WTC11 (cell line): ENCODE measurements around the gene SLC2A4. TPM values are rescaled to one million over a fixed set of nuclear protein-coding genes. Genes with fewer than 3 reads are reported as not detected.

Experiments
- ATAC-seq: fragments of 200-7000 bp; cut with Tn5 transposase; 2 replicates; pipeline ENCODE4 v1.10.0; 2021; ENCODE audit warnings: mild to moderate bottlenecking, moderate library complexity
- CTCF ChIA-PET: fragments of 300-600 bp; sonication (Branson Sonifier 250); formaldehyde crosslinking; loops from one replicate; lab custom pipeline; 2021; ENCODE audit warnings: antibody characterized with exemption; lab: Charles Lee
- POLR2A ChIA-PET: fragments of 350-600 bp; sonication (Branson Sonifier 250); formaldehyde crosslinking; loops from one replicate; lab custom pipeline; 2021; ENCODE audit warnings: antibody characterized with exemption; lab: Charles Lee
- DNase-seq: peaks from one replicate; pipeline ENCODE4 v3.0.0; 2021; ENCODE audit warnings: low spot score
- H3K27ac Mint-ChIP-seq: 2 replicates; pipeline ENCODE4 v1.8.0; 2021; ENCODE audit warnings: mixed read lengths
- H3K27me3 Mint-ChIP-seq: 2 replicates; pipeline ENCODE4 v1.8.0; 2021; ENCODE audit warnings: low read depth, mild to moderate bottlenecking, moderate library complexity, mixed read lengths
- H3K36me3 Mint-ChIP-seq: 2 replicates; pipeline ENCODE4 v1.8.0; 2021; ENCODE audit warnings: mixed read lengths
- H3K4me1 Mint-ChIP-seq: 2 replicates; pipeline ENCODE4 v1.8.0; 2022; ENCODE audit warnings: mixed read lengths
- H3K4me3 Mint-ChIP-seq: 2 replicates; pipeline ENCODE4 v1.8.0; 2021; ENCODE audit warnings: mild to moderate bottlenecking, moderate library complexity, mixed read lengths
- H3K9me3 Mint-ChIP-seq: 2 replicates; pipeline ENCODE4 v1.8.0; 2021; ENCODE audit warnings: mixed read lengths
- E2F4 ChIP-seq: sonication (generic); formaldehyde crosslinking; IDR thresholded peaks from 2 replicates; pipeline ENCODE4 v1.8.1; 2022; ENCODE audit warnings: low read depth, mild to moderate bottlenecking, moderate library complexity, missing genetic modification reagents, borderline replicate concordance
- ETV6 ChIP-seq: sonication (generic); formaldehyde crosslinking; IDR thresholded peaks from 2 replicates; pipeline ENCODE4 v1.8.1; 2022; ENCODE audit warnings: mild to moderate bottlenecking, missing genetic modification reagents
- GABPB1 ChIP-seq: sonication (generic); formaldehyde crosslinking; IDR thresholded peaks from 2 replicates; pipeline ENCODE4 v1.8.1; 2023; ENCODE audit warnings: mild to moderate bottlenecking, missing genetic modification reagents
- GRHL2 ChIP-seq: fragments of 250-450 bp; sonication (Bioruptor Pico); IDR thresholded peaks from 2 replicates; pipeline ENCODE4 v1.8.0; 2022; ENCODE audit warnings: mild to moderate bottlenecking, moderate library complexity; ENCODE audit not compliant: insufficient replicate concordance, severe bottlenecking
- GTF2I ChIP-seq: fragments of 250-450 bp; sonication (Bioruptor Pico); conservative IDR thresholded peaks from 2 replicates; pipeline ENCODE4 v1.4.0; 2021; ENCODE audit warnings: mild to moderate bottlenecking
- HMGA2 ChIP-seq: fragments of 250-450 bp; sonication (Bioruptor Pico); IDR thresholded peaks from 2 replicates; pipeline ENCODE4 v1.4.0; 2021; ENCODE audit warnings: mild to moderate bottlenecking, moderate library complexity
- JAZF1 ChIP-seq: fragments of 250-450 bp; sonication (Bioruptor Pico); IDR thresholded peaks from 2 replicates; pipeline ENCODE4 v1.9.0; 2021; ENCODE audit warnings: moderate library complexity, mild to moderate bottlenecking, inconsistent platforms
- NR2C2 ChIP-seq: sonication (generic); formaldehyde crosslinking; IDR thresholded peaks from 2 replicates; pipeline ENCODE4 v1.8.0; 2022; ENCODE audit warnings: mild to moderate bottlenecking, missing genetic modification reagents
- ZNF121 ChIP-seq: sonication (generic); formaldehyde crosslinking; IDR thresholded peaks from 2 replicates; pipeline ENCODE4 v1.8.0; 2023; ENCODE audit warnings: missing genetic modification reagents
- ZNF219 ChIP-seq: sonication (generic); formaldehyde crosslinking; IDR thresholded peaks from 2 replicates; pipeline ENCODE4 v1.8.0; 2023; ENCODE audit warnings: missing genetic modification reagents, mild to moderate bottlenecking, borderline replicate concordance
- ZNF317 ChIP-seq: sonication (generic); formaldehyde crosslinking; IDR thresholded peaks from 2 replicates; pipeline ENCODE4 v1.8.1; 2023; ENCODE audit warnings: low read depth, mild to moderate bottlenecking, moderate library complexity, missing genetic modification reagents, borderline replicate concordance
- ZNF396 ChIP-seq: fragments of 250-450 bp; sonication (Bioruptor Pico); IDR thresholded peaks from 2 replicates; pipeline ENCODE4 v1.8.0; 2021; ENCODE audit warnings: mild to moderate bottlenecking, moderate library complexity, borderline replicate concordance
- ZNF423 ChIP-seq: fragments of 250-450 bp; sonication (Bioruptor Pico); IDR thresholded peaks from 2 replicates; pipeline ENCODE4 v2.1.2; 2022; ENCODE audit warnings: mild to moderate bottlenecking, moderate library complexity
- ZNF512 ChIP-seq: sonication (generic); formaldehyde crosslinking; IDR thresholded peaks from 2 replicates; pipeline ENCODE4 v1.8.1; 2022; ENCODE audit warnings: missing genetic modification reagents, borderline replicate concordance
- total RNA-seq: library from RNA; stranded (reverse); gene quantifications from 3 replicates; pipeline ENCODE4 v1.2.3, GENCODE V29; 2021
- TF ChIP-seq, protein P1 (sequence below): sonication (generic); formaldehyde crosslinking; IDR thresholded peaks from 2 replicates; pipeline ENCODE4 v1.8.0; 2022; ENCODE audit warnings: mild to moderate bottlenecking, missing genetic modification reagents
- TF ChIP-seq, protein P2 (sequence below): fragments of 250-450 bp; sonication (Bioruptor Pico); IDR thresholded peaks from 2 replicates; pipeline ENCODE4 v2.1.2; 2022; ENCODE audit warnings: mild to moderate bottlenecking, moderate library complexity
- TF ChIP-seq, protein P3 (sequence below): sonication (generic); formaldehyde crosslinking; IDR thresholded peaks from 2 replicates; pipeline ENCODE4 v1.8.1; 2023; ENCODE audit warnings: mild to moderate bottlenecking, missing genetic modification reagents, moderate library complexity

The SLC2A4 gene
- total RNA-seq, 1 experiment from 2014 or later, result 6.4 TPM

DNA sequence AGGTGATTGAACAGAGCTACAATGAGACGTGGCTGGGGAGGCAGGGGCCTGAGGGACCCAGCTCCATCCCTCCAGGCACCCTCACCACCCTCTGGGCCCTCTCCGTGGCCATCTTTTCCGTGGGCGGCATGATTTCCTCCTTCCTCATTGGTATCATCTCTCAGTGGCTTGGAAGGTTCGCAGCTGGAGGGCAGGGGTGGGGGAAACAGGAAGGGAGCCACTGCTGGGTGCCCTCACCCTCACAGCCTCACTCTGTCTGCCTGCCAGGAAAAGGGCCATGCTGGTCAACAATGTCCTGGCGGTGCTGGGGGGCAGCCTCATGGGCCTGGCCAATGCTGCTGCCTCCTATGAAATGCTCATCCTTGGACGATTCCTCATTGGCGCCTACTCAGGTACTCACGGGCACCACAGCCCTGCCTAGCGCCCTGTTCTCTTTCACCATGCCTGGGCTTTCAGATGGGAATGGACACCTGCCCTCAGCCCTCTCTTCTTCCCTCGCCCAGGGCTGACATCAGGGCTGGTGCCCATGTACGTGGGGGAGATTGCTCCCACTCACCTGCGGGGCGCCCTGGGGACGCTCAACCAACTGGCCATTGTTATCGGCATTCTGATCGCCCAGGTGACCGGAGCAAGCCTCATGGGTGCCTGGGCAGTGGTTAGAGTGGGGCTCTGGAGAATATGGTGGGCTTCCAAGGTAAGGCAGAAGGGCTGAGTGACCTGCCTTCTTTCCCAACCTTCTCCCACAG is 2.1 kb downstream of the SLC2A4 start (continued):
- TF ChIP-seq, protein P1, sequence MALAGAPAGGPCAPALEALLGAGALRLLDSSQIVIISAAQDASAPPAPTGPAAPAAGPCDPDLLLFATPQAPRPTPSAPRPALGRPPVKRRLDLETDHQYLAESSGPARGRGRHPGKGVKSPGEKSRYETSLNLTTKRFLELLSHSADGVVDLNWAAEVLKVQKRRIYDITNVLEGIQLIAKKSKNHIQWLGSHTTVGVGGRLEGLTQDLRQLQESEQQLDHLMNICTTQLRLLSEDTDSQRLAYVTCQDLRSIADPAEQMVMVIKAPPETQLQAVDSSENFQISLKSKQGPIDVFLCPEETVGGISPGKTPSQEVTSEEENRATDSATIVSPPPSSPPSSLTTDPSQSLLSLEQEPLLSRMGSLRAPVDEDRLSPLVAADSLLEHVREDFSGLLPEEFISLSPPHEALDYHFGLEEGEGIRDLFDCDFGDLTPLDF (CRISPR knock-in tag), result no peak
- TF ChIP-seq NR2C2 (CRISPR knock-in tag) (no peak), GTF2I (CRISPR knock-in tag) (no peak), ZNF396 (CRISPR knock-in tag) (no peak)
- TF ChIP-seq, protein P2, sequence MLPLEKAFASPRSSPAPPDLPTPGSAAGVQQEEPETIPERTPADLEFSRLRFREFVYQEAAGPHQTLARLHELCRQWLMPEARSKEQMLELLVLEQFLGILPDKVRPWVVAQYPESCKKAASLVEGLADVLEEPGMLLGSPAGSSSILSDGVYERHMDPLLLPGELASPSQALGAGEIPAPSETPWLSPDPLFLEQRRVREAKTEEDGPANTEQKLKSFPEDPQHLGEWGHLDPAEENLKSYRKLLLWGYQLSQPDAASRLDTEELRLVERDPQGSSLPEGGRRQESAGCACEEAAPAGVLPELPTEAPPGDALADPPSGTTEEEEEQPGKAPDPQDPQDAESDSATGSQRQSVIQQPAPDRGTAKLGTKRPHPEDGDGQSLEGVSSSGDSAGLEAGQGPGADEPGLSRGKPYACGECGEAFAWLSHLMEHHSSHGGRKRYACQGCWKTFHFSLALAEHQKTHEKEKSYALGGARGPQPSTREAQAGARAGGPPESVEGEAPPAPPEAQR, result no peak

DNA sequence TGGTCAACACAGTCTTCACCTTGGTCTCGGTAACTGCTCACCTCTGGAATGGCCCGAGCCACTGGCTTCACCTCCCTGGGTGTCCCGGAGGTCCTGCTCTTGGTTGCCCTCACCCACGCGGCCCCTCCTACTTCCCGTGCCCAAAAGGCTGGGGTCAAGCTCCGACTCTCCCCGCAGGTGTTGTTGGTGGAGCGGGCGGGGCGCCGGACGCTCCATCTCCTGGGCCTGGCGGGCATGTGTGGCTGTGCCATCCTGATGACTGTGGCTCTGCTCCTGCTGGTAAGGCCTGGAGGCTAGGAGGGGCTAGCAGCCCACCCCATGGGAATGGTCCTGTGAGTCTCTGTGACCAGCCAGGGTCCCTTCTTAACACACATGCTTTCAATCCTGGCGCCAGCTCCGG is 3.4 kb downstream of the SLC2A4 start:
- TF ChIP-seq, protein P3, sequence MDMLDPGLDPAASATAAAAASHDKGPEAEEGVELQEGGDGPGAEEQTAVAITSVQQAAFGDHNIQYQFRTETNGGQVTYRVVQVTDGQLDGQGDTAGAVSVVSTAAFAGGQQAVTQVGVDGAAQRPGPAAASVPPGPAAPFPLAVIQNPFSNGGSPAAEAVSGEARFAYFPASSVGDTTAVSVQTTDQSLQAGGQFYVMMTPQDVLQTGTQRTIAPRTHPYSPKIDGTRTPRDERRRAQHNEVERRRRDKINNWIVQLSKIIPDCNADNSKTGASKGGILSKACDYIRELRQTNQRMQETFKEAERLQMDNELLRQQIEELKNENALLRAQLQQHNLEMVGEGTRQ (CRISPR knock-in tag), result no peak
- TF ChIP-seq ZNF317 (CRISPR knock-in tag) (no peak), HMGA2 (no peak), ETV6 (no peak), JAZF1 (CRISPR knock-in tag) (no peak), ZNF219 (no peak), GTF2I (CRISPR knock-in tag) (no peak), GABPB1 (no peak), GRHL2 (CRISPR knock-in tag) (no peak), E2F4 (CRISPR knock-in tag) (no peak), ZNF512 (no peak), ZNF423 (CRISPR knock-in tag) (no peak), ZNF121 (CRISPR knock-in tag) (no peak)
- TF ChIP-seq, protein P1 (CRISPR knock-in tag), result no peak
- ChIA-PET CTCF (interaction anchor here (0.8 to 7.0 kb wide), 3 partner anchors 12 to 96 kb away, joined by 3 to 119 read pairs (median 4); partner anchors contain the start of genes NEURL4 and TNK1), POLR2A (interaction anchor here (0.9 kb wide), 1 partner anchor 12 kb away, joined by 3 read pairs; no protein-coding TSS in a partner anchor)
- Mint-ChIP-seq H3K4me1 (peaks cover 21% of the 10 kb centered on the region), H3K9me3 (no peaks in the 10 kb centered on the region), H3K27me3 (peaks cover 21% of the 10 kb centered on the region), H3K36me3 (no peaks in the 10 kb centered on the region; the same call in 1 of the 2 replicates), H3K27ac (no peak overlapping the region), H3K4me3 (no peak overlapping the region)
- no peak for ATAC-seq
- no peak for DNase-seq
